Stimulated activated CD8-positive, alpha-beta memory T cell treated with anti-CD3 and anti-CD28 coated beads, Interleukin-4, amount 100 ng/mL, for 24 hours (primary cell): ENCODE data around the gene LIN7B.

Experiments
- DNase-seq: peaks from one replicate; pipeline ENCODE4 v3.0.0-alpha.2; 2020; ENCODE audit warnings: low read depth

The LIN7B gene

DNA sequence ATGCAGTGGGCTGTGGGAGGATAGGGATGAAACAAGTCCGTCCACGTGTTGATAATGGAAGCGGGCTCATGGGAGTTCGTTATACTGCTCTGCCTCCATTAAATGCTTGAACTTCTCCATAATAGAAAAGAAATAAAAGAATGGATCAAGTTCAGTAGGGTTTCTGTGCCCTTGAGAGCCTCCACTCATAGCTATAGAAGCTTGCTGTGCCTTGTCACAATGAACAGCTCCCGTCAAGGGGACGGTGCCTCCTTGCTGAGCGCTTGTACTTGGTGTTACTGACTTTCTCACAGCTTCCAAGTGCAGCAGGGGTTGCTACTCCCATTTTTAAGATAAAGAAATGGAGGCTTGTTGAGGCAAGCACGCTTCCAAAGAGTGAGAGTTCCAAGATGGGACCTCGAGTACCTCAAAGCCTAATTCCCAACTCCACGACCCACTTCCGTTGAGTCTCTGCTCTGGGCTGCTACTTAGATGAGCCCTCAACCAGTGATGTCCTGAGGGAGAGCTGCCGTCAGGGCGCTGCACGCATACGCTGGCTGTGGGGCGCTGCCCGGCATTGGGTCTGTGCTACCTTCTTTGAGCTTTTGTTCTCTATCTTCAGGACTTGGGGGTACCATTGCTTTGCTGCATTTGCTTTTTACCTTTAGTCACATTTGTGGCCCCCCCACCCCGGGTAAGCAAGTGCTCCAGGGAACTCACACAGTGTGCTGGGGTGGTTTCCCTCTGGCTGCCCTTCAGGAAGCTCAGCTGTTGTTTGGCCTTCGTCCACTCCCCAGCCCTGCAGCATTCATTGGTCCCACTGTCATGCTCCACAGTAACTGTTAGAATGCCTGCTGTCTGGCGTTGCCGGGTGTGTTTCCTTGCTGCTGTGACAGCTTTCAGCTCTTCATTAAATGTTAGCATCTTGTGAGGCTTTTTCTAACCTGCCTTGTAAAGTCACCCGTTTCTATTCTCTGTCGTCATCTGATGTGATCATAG is 19.4 kb upstream of the LIN7B start:
- DNase-seq = no peak

GRCh38 chr19:49097453-49098288 is 16.5 kb upstream of the LIN7B start:
- peak; percentile 49 for DNase-seq

GRCh38 chr19:49098795-49099194 is 15.4 kb upstream of the LIN7B start:
- no peak for DNase-seq

DNA sequence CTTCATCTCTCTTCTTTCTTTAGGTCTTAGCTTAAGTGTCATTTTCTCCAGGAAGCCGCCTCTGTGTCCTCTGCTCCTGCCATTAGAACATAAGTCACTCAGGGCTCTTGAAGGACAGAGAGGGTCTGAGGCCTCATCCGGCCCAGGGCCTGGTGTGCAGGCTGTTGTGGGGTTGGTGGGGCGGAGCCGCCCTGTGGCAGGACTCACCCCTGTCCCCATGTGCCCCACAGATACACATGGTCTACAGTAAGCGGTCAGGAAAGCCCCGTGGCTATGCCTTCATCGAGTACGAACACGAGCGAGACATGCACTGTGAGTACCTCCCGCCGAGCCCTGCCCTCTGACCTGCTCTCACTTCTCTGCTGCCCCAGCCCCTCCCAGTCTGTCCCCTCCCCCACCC is 13.0 kb upstream of the LIN7B start:
- DNase-seq = no peak

DNA sequence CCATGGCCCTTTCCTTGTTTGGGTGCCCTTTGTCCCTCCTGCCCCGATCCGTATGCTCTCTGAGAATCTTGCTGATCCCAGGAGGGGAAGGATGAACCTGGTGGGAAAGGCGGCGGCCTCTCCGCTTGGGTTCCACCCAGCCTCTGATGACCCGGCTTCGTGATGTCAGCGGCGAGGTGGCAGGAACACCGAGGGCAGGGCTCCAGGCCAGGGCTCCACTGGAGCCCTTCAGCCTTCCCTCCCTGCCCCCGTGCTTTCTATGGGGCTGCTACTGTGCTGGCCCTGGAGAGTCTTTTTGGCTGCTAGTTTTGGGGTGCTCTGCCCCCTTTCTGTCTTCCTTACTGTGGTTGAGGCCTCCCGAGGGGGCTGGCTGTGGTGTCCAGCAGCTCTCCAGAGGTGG is 11.9 kb upstream of the LIN7B start:
- no peak for DNase-seq

DNA sequence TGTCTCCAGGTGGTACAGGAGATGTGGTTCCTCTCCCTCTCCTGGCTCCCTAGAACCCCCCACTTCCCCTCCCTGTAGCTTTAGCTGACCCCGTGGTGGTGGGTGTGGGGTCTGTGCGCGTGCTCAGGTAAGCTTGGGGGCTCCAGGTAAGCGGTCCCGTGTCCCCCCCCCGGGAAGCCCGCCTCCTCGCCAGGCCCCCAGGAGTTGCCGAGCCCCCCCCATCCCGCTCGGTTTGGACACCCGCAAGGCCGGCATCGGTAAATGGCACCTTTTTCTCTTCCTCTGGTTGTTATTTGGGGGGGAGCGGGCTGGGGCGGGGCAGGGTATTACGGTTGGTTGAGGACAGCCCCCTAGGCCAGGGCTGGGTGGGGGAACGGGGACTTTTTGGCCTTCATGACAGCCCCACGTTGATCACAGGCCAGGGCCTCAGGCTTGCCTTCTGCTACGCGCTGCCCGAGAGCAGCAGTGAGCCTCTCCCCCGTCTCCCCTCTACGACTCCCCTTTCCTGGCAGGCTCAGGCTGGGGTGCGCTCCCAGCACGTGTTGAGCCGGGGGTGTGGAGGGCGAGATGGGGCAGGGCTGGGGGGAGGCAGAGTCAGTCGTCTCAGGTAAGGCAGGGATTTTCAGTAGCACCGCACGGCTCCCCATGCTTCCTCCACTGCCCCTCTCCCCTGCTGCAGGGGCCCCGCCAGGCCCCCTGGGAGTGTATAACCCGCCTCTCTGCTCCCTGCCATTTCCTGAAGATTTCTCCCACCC is 10.7 kb upstream of the LIN7B start:
- DNase-seq = no peak

- DNase-seq = no peak
Observed at GRCh38 chr19:49104229-49104864, 9.8 kb upstream of the LIN7B start.

- peak; percentile 44 for DNase-seq
Observed at GRCh38 chr19:49106648-49107135, 7.5 kb upstream of the LIN7B start.

GRCh38 chr19:49107625-49108459 is 6.3 kb upstream of the LIN7B start:
- DNase-seq = no peak

DNA sequence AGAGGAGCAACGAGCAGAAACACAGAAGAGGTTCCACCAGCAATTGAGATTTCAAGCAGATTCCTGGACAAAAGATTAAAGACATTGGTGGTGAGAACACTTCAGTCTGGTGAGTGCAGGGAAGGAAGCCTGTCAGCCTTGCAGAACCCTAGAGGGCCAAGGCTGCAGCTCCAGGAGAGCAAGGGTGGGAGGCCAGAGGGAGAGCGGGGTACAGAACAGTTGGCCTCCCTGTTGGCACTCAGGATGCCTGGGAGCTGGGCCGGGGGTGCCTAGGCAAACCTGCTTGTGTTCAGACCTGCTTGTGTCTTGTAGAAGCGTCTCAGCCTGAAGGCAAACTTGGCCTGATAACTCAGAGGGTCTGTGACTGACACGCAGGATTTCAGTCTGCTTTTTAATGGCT is 5.1 kb upstream of the LIN7B start:
- no peak for DNase-seq

- no peak for DNase-seq
Observed at GRCh38 chr19:49109569-49110233, 4.5 kb upstream of the LIN7B start.

- no peak for DNase-seq
Observed at GRCh38 chr19:49110567-49110966, 3.6 kb upstream of the LIN7B start.

DNA sequence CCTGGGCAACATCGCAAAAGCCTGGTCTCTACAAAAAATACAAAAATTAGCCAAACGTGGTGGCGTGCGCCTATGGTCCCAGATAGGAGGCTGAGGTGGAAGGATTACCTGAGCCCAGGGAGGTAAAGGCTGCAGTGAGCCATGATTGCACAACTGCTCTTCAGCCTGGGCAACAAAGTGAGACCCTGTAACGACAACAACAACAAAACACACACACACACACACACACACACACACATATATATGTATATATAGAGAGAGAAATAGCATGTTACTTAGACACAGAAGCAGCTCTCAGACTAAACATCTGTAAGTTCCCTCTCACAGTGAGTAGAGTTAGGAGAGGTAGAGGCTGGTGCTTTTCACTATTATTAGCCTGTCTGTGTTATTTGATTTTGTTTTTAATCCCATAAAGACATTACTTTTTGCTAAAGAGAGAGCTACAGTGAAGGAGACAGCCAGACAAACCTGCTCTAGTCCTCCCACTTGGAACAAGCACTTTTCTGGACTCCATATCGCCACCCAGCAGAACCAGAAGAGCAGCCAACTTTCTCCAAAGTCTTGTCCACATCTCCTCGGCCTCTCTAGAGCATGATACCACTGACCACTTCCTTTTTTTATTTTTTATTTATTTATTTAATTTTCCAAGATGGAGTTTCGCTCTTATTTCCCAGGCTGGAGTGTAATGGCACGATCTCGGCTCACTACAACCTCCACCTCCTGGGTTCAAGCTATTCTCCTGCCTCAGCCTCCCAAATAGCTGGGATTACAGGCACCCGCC is 2.8 kb upstream of the LIN7B start:
- DNase-seq = no peak

DNA sequence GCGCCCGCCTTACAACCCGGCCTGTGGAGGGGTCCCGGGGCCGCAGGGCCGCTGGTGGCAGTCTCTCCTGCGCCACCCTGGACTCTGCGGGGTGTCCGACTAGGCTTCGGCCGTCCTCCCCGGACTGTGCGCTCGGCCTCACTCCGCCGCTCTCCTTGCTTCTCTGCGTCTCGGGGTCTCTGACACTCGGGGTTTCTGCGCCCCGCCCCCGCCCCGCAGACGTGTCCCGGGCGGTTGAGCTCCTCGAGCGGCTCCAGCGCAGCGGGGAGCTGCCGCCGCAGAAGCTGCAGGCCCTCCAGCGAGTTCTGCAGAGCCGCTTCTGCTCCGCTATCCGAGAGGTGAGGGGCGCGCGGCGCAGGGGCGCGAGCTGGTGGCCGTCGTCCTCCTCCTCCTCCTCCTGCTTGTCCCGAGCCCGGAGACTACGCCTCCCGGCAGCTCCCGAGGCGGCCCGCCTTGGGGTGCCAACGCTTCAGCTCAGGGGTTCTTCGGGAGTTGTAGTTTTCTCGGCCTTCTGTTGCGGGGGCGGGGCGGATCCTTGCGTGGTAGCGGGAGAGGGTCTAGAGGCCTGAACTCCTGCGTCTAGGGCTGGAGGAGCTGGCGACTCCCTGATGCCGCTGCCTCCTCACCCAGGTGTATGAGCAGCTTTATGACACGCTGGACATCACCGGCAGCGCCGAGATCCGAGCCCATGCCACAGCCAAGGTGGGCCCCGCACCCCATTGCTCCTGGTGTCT is 627 bp downstream of the LIN7B start:
- peak; percentile 24 for DNase-seq

DNA sequence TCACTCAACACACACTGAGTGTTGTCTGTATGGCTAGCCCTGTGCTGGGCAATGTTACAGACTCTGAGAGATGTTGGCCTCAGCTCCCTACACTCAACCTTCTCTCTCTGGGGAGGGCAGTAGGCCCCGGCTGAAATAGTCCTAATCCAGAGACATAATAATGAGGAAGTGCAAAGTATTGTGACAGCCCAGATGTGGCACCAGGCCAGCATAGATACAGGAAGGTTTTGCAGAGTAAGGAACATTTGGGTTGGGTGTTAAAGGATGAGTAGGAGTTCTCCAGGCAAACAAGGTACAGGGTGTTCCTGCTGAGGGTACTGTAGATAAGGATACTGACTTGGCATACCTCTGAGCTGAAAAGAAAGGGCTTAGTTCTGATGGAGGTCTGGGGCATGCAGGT is 2.4 kb downstream of the LIN7B start:
- no peak for DNase-seq

- DNase-seq = no peak
Observed at GRCh38 chr19:49117677-49118564, 3.8 kb downstream of the LIN7B start.

- DNase-seq = peak; percentile 91
Observed at GRCh38 chr19:49118565-49119410, 4.6 kb downstream of the LIN7B start, which contains the start of gene C19orf73. Gene C19orf73 (minus strand): TSS chr19:49119143. CDS start chr19:49119022, 121 bp downstream.
